ENCODE results near the gene VGLL4. TPM values are rescaled to one million over a fixed set of nuclear protein-coding genes. Genes with fewer than 3 reads are reported as not detected.

VGLL4 gene
- polyA plus RNA-seq, 1 donor (not counting 4 experiments of a cell fraction or from before 2014, with no cell fraction given): 32.6 TPM

- Histone ChIP-seq H4K20me1 (ENCODE audit: control insufficient read depth, extremely low read depth, insufficient read depth, low read length) (peaks cover 8% of the 10 kb centered on the region), H3K79me2 (ENCODE audit: control insufficient read depth, insufficient read depth, low read length) (peaks cover 67% of the 10 kb centered on the region), H3K4me2 (ENCODE audit: control insufficient read depth, extremely low read depth, insufficient read depth, low read depth, low read length) (no peak overlapping the region), H3K27me3 (ENCODE audit: control insufficient read depth, extremely low read depth, insufficient read depth, low read length) (no peaks in the 10 kb centered on the region), H3K27ac (ENCODE audit: control insufficient read depth, insufficient read depth, low read length) (no peak overlapping the region), H3K9me3 (ENCODE audit: control insufficient read depth, low read depth, low read length) (no peaks in the 10 kb centered on the region), H3K36me3 (ENCODE audit: control insufficient read depth in 2 of 2, extremely low read depth in 1 of 2, insufficient read depth in 2 of 2, low read length in 2 of 2) (peaks cover 0 to 2% of the 10 kb centered on the region in 2 experiments), H3K4me1 (ENCODE audit: control insufficient read depth, extremely low read depth, insufficient read depth, low read length) (peaks cover 13% of the 10 kb centered on the region), H3K4me3 (ENCODE audit: control insufficient read depth in 2 of 3, extremely low read depth in 1 of 3, insufficient read depth in 2 of 3, low read depth in 1 of 3, low read length in 3 of 3) (no peak overlapping the region), H3K9ac (ENCODE audit: control insufficient read depth, extremely low read depth, insufficient read depth, low read length) (no peak overlapping the region), H3K9me1 (ENCODE audit: control insufficient read depth, extremely low read depth, insufficient read depth, low read length) (peaks cover 5% of the 10 kb centered on the region), H2AFZ (ENCODE audit: control insufficient read depth, low read length) (no peak overlapping the region)
- TF ChIP-seq EZH2 (IDR thresholded peaks at IDR 0.05; ENCODE audit: low read length): no peak
- TF ChIP-seq CTCF (optimal IDR thresholded peaks at IDR 0.05 in 1 of 3, IDR thresholded peaks at IDR 0.05 in 1 of 3, conservative IDR thresholded peaks at IDR 0.05 in 1 of 3; ENCODE audit: extremely low read depth in 1 of 3, insufficient read depth in 2 of 3, low read length in 3 of 3): no peak
- DNase-seq (ENCODE audit: low read depth, low spot score) (no peak), FAIRE-seq (no peak)
- dilution Hi-C loops (cut with MboI; ENCODE audit: extremely low pct_ligation_motif_present, low sequenced_read_pairs): no loop called here
These were observed 18.1 kb upstream of the VGLL4 start for GRCh38 chr3:11661827-11662226.

- dilution Hi-C loops (cut with MboI; ENCODE audit: extremely low pct_ligation_motif_present, low sequenced_read_pairs): no loop called here
- no peak overlapping the region for H3K4me3 ChIP-seq (ENCODE audit: control insufficient read depth in 2 of 3, extremely low read depth in 1 of 3, insufficient read depth in 2 of 3, low read depth in 1 of 3, low read length in 3 of 3)
- H3K79me2 ChIP-seq (ENCODE audit: control insufficient read depth, insufficient read depth, low read length): peaks cover 67% of the 10 kb centered on the region
- H3K9ac ChIP-seq (ENCODE audit: control insufficient read depth, extremely low read depth, insufficient read depth, low read length): peak overlapping the region; percentile 35
- peak overlapping the region; percentile 54 for H3K4me2 ChIP-seq (ENCODE audit: control insufficient read depth, extremely low read depth, insufficient read depth, low read depth, low read length)
- FAIRE-seq: peak; percentile 56
- DNase-seq (ENCODE audit: low read depth, low spot score): no peak
- no peak overlapping the region for H2AFZ ChIP-seq (ENCODE audit: control insufficient read depth, low read length)
- peaks cover 13% of the 10 kb centered on the region for H3K4me1 ChIP-seq (ENCODE audit: control insufficient read depth, extremely low read depth, insufficient read depth, low read length)
- TF ChIP-seq EZH2 (IDR thresholded peaks at IDR 0.05; ENCODE audit: low read length) (no peak), CTCF (optimal IDR thresholded peaks at IDR 0.05 in 1 of 3, IDR thresholded peaks at IDR 0.05 in 1 of 3, conservative IDR thresholded peaks at IDR 0.05 in 1 of 3; ENCODE audit: extremely low read depth in 1 of 3, insufficient read depth in 2 of 3, low read length in 3 of 3) (no peak)
- peak overlapping the region; percentile 15 for H3K27ac ChIP-seq (ENCODE audit: control insufficient read depth, insufficient read depth, low read length)
- peaks cover 5% of the 10 kb centered on the region for H3K9me1 ChIP-seq (ENCODE audit: control insufficient read depth, extremely low read depth, insufficient read depth, low read length)
- no peaks in the 10 kb centered on the region for H3K27me3 ChIP-seq (ENCODE audit: control insufficient read depth, extremely low read depth, insufficient read depth, low read length)
- peaks cover 9% of the 10 kb centered on the region for H4K20me1 ChIP-seq (ENCODE audit: control insufficient read depth, extremely low read depth, insufficient read depth, low read length)
- no peaks in the 10 kb centered on the region for H3K9me3 ChIP-seq (ENCODE audit: control insufficient read depth, low read depth, low read length)
- H3K36me3 ChIP-seq (ENCODE audit: control insufficient read depth in 2 of 2, extremely low read depth in 1 of 2, insufficient read depth in 2 of 2, low read length in 2 of 2): peaks cover 0 to 2% of the 10 kb centered on the region in 2 experiments
These were observed 17.4 kb upstream of the VGLL4 start for GRCh38 chr3:11661052-11661656.

Data from keratinocyte (primary cell).